GM18519 (cell line): ENCODE measurements around the gene PRPF31.
"Not testable (repeated sequence)": the region's sequence is repeated elsewhere in the genome, so short reads cannot be mapped to it uniquely, and the experiment has no call there.

Experiments used
- ATAC-seq: cut with Tn5 transposase; IDR thresholded peaks from one replicate; pipeline ENCODE4 v1.9.1; 2021; ENCODE audit warnings: mild to moderate bottlenecking, moderate library complexity; ENCODE audit not compliant: unreplicated experiment, low FRiP score

PRPF31 gene

DNA sequence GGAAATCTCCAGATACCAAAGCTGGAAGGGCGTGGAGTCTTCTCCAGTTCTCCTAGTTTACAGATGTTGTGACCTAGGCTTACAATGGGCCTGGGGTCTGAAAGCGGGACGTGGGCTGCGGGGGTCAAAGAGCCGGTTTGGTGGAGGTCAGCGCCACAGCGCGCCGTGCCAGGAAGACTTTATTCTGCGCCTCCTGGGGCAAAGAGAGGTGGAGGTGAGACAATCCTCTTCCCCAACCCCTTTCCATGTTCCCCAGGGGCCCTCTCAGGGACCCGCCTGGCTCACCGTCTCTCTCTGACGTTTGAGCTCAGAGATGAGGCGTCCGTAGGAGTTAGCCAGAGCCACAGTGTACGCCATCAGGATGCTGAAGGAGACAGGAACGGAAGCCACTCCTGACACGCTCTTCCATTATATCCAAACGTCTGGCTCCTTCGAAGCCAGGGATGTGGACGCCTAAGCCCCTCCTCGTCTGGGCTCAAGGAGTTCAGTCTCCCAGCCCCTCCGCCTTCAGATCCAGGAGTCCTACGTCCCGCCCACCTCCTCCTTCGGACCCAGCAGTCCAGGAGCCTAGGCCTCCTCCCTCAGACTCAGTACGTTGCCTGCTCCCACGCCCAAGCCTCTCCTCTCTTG, 44.7 kb downstream of the PRPF31 start:
- no peak for ATAC-seq

DNA sequence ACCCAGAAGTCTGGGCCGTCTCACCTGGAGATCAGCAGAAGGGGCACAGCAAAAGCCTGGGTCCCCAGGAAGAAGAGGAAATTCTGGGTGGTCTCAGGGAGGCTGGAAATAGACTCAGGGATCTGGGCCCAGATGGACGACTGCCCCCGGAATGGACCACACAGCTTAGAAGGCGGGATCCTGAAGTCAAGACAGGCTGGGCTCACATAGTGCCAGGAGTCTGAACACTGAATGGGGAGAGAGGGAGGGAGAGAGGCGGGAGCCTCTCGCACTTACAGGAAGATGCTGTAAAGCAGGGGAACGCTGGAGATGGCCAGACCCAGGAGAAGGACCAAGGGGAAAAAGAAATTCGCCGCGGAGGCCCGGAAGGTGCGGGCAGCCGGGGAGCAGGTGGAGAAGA, 45.3 kb downstream of the PRPF31 start:
- ATAC-seq: no peak

- no peak for ATAC-seq
Observed at GRCh38 chr19:54162241-54162805, 46.8 kb downstream of the PRPF31 start.

DNA sequence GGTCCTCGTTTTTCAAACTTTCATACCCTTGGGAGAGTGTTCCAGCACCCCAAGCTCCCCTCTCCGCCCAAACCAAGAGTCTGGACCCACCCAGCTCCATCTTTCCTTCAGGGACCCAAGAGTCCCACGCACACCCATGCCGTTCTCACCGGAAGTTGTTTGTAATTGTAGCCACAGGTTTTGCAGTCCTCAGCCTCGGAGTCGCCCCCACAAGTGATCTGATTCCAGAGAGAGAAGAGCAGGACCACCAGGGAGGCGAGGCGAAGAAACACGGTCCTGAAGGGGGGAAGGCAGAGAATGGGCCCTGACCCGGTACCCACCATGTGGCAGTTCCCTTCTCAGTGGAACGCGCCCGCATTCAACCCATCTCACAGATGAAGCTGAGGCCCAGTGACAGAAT, 47.3 kb downstream of the PRPF31 start:
- no peak for ATAC-seq

- ATAC-seq: no peak
Observed at GRCh38 chr19:54164369-54165068, 49.0 kb downstream of the PRPF31 start.

GRCh38 chr19:54165222-54165621, 49.7 kb downstream of the PRPF31 start:
- no peak for ATAC-seq

- no peak for ATAC-seq
Observed at GRCh38 chr19:54168174-54168917, 52.8 kb downstream of the PRPF31 start.

DNA sequence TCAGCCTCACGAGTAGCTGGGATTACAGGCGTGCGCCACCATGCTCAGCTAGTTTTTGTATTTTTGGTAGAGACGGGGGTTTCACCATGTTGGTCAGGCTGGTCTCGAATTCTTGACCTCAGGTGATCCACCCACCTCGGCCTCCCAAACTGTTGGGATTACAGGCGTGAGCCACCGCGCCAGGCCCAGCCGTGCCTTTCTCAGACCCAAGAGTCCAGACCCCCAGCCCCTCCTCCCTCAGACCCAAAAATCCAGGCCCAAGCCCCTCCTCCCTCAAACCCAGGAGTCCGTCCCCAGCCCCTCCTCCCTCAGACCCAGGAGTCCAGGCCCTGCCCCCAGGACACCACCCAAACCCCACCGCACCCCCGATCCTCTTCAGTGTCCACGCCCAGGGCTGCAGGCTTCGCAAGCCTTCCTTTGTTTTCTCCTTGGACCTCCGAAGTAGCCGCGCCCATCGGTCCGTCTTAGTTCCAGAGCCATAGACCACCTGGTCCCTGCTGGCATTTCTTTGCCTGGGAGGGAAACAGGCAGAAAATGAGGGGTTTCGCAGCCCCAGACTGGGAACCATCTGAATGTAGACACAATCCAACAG, 53.7 kb downstream of the PRPF31 start:
- ATAC-seq: no peak

DNA sequence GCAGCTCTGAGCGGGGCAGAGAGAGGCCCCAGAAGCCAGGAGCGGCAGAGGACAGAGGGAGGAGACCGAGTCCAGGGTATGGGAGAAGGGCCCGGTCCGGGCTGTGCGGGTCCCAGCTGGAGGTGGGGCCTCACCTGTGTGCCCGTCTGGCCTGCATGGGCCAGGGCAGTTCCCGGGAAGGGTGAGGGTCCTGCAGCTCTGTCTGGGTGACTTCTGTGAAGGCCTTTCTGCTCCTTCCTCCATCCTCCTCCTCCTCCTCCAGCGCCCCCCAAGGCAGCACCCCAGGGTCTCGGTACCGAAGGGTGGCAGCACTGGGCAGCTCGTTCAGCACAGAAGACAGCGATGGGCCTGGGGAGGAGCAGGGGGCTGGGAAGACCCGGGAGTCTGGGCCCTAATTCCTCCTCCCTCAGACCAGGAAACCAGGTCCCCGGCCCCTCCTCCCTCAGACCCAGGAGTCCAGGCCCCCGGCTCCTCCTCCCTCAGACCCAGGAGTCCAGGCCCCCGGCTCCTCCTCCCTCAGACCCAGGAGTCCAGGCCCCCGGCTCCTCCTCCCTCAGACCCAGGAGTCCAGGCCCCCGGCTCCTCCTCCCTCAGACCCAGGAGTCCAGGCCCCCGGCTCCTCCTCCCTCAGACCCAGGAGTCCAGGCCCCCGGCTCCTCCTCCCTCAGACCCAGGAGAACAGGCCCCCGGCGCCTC, 56.3 kb downstream of the PRPF31 start:
- not testable (repeated sequence) for ATAC-seq

DNA sequence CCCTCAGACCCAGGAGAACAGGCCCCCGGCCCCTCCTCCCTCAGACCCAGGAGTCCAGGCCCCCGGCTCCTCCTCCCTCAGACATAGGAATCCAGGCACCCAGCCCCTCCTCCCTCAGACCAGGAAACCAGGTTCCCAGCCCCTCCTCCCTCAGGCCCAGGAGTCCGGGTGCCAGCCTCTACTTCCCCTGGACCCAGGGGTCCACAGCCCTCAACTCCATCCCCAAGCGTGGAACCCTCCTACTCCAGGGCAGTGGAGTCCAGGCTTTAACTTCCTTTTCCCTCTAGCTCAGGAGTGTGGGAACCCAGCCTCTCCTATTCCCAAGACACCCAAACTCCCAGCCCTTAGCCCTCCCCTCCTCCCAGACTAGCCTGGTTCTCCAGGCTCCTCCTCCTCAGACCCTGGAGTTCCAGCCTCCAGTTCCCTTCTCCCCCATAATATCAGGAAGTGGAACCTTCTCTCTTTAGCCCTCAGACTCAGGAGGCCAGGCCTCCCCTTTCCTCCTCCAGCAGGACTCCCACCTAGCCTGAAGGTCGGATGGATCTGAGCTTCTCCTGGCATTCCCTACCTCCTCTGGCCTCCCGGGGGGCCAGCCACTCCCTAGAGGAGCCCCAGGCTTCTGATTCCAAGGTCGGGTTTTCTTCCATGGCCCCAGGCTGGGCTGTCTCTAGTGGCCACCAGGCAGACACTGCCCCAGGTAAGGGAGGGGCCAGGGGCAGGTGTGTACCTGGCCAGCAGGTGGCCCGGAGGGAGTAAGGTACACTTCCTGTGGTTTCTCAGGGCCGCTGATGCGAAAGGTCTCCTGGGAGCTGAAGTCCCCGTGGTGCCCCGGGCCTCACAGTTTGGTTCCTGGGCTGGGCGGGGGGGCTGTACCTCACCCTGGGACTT, 57.2 kb downstream of the PRPF31 start, which contains the start of gene TMC4:
TMC4 (minus strand) TSS at position 690 of the 888 bp plus-strand sequence; CDS start at position 647, 43 bp downstream.
- ATAC-seq: no peak

GRCh38 chr19:54173359-54173699, 57.8 kb downstream of the PRPF31 start:
- ATAC-seq: no peak

DNA sequence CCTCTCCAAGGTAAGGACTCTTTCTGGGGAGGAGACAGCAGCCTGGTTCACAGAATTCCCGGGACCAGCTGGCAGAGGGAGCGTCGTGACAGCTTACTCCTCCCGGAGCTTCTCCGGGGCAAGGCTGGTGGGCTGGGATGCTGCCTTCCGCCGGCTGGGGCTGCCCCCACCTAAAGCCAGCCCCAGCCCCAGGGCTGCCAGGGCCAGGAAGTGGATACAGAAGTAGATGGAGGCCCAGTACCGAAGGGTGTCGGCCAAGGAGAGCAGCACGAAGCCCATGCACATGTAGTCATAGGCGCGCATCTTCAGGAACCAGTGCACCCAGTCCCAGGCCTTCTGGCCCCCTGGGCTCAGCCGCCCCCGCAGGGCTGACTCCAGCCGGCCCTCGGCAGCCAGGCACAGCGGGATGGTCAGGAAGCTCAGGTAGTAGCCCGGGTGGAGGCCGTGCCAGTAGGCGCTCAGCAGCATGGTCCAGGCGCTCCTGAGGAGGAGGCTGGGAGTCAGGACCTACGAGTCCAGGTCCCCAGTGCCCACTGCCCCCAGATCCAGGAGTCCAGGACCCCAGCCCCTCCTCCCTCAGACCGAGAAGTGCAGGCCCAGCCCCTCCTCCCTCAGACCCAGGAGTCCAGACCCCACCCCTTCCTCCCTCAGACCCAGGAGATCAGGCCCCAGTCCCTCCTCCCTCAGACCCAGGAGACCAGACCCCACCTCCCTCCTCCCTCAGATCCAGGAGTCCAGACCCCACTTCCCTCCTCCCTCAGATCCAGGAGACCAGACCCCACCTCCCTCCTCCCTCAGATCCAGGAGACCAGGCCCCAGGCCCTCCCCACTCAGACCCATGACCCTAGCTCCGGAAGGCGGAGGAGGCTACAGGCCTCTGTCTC, 58.6 kb downstream of the PRPF31 start:
- ATAC-seq: no peak

DNA sequence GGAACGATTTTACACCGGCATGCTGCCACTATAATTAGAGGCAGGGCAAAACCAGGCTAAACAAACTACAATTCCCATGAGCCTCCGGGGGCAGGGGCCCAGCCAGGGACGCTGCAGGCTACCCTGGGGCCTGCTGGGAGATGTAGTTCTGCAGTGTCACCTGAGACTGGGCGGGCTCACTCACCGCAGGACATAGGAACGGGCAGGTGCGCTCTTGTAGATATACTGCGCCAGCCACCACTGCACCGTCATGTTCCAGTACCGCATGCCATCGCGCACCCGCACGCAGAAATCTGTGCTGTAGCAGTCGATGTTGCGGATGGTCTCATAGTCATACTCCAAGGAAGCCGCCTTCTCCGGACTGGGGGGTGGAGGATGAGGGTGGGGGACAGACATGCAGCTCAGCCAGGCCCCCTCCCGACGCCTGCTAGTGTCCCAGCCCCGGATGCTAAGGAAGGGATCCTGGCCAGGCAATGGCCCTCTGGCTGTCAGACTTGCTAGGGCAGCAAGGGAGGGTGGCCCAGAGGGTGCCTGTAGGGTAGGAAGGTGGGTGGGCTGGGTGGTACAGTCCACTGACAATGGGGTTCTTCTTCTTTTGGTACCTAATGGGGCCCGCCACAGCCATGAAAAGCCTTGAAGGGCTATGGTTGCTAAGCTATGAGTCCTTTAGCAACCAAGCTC, 63.2 kb downstream of the PRPF31 start:
- ATAC-seq: no peak

GRCh38 chr19:54179262-54179852, 63.8 kb downstream of the PRPF31 start:
- ATAC-seq: no peak

GRCh38 chr19:54179921-54180461, 64.4 kb downstream of the PRPF31 start:
- no peak for ATAC-seq

- ATAC-seq: no peak
Observed at GRCh38 chr19:54180691-54181091, 65.1 kb downstream of the PRPF31 start.
